C4-2B (cell line): ENCODE measurements around the gene ABCE1.

Experiments
- H3K27ac ChIP-seq: fragments of 450-650 bp; 2 replicates; pipeline ENCODE4 v1.5.1; 2017
- CTCF ChIP-seq: fragments of 450-650 bp; conservative IDR thresholded peaks from 2 replicates; pipeline ENCODE4 v1.5.1; 2017; ENCODE audit warnings: mild to moderate bottlenecking
- ZFX ChIP-seq: fragments of 450-650 bp; IDR thresholded peaks from 2 replicates; pipeline ENCODE4 v1.6.1; 2017

ABCE1 gene

GRCh38 chr4:145161549-145161948, 63.4 kb downstream of the ABCE1 start:
- no peak overlapping the region for H3K27ac ChIP-seq
- TF ChIP-seq CTCF, result no peak
- TF ChIP-seq ZFX, result no peak

GRCh38 chr4:145167887-145168286, 69.8 kb downstream of the ABCE1 start:
- no peak for TF ChIP-seq ZFX
- TF ChIP-seq CTCF, result no peak
- no peak overlapping the region for H3K27ac ChIP-seq

DNA sequence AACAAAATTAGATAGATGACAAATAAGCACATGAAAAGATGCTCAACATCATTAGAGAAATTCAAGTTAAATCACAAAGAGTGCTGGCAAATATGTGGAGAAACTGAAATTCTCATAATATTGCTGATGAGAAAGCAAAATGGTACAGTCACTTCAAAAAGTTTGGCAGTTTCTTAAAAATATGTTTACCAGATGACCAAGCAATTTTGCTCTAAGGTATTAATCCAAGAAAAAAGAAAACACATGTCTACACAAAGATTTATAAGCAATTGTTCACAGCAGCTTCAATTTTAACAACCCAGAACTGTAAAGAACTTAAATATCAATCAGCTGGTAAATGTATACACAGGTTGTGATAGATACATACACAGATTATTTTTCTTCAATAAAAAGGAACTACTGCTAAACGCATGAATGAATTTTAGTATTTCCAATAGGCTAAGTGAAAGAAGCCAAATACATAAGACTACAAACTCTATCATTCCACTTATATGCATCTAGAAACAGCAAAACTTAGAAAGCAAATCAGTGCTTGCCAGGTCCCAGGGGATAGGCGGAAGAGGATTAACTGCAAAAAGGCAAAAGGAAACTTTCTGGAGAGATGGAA, 70.6 kb downstream of the ABCE1 start:
- H3K27ac ChIP-seq, result no peak overlapping the region
- no peak for TF ChIP-seq CTCF
- TF ChIP-seq ZFX, result no peak

DNA sequence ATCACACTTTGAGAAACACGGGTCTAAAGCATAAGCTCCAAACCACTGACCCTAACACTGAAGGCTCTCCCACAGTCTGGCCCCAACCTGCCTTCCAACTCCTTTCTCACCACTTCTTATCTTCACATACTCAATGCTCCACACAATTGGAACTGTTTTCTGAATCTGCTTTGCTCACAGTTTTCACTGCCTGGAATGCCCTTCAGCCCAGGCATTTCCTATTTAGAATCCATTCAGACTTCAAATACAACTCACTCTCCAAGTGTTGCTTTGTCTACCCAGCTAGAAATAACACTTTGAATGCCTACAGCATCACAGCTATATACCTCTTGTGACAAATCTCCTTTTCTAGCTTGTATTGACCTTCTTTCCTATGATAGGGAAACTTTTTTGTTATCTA, 72.1 kb downstream of the ABCE1 start:
- TF ChIP-seq ZFX, result no peak
- no peak for TF ChIP-seq CTCF
- no peak overlapping the region for H3K27ac ChIP-seq

GRCh38 chr4:145171911-145172310, 73.8 kb downstream of the ABCE1 start:
- no peak overlapping the region for H3K27ac ChIP-seq
- TF ChIP-seq ZFX (no peak), CTCF (no peak)

DNA sequence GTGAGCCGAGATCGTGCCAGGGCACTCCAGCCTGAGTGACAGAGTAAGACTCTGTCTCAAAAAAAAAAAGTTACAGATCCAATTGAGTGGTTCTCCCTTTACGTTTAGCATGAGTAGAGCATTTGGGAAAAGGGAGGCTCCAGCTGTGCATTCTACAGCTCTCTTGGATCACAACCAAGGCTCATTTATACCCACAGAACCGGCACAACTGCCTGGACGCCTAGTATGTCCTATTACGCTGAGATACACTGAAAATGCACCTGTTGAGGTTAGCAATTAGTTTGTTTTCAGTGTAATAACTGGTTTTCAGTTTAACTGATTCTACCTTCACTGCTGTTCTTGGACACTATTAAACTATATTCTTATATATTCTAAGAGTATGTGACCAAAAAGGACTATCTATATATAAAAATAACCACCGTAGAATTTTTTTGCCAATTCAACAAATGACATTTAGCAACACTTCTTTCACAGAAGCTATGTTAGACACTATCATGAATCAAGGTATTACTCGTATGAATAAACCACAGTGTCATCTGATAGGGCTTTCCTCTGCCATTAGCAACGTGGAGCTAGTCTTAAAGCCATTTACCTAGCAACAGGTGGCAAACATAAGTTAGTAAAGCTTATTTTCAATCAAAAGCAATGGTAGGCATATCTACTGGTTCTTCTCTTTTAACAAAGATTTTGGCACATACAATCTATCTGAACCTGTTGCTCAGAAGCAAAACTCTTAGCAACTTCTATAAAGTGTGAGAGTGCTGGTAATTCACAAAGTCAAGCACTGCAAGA, 78.7 kb downstream of the ABCE1 start:
- TF ChIP-seq CTCF, result no peak
- no peak for TF ChIP-seq ZFX
- H3K27ac ChIP-seq, result no peak overlapping the region

DNA sequence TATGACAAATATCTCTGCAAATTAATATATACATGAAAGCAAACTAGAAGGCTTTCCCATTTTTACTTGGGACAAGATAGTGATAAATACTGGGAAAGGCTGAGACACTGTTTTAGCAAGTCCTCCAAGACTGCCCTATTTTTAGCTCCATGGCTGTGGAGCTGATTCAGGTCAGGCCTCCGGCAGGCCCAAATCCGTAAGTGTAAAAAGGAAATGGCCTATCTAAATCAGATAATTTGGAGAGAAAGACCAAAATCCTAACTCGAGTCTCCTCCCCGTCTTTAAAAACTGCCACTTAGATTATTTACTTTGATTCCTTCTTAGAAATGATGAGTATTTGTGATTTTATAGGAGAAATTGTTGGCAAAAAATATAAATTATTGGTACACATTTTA, 79.4 kb downstream of the ABCE1 start:
- H3K27ac ChIP-seq, result no peak overlapping the region
- TF ChIP-seq CTCF (no peak), ZFX (no peak)
